H9 (cell line): ENCODE results near the gene GIMAP7. TPM values are rescaled to one million over a fixed set of nuclear protein-coding genes. Genes with fewer than 3 reads are reported as not detected.
"Not testable (repeated sequence)": the region's sequence is repeated elsewhere in the genome, so short reads cannot be mapped to it uniquely, and the experiment has no call there.

ENCODE experiments used
- DNase-seq: peaks from one replicate; pipeline ENCODE4 v3.0.0-alpha.2; 2017
- H2AFZ ChIP-seq: one replicate; pipeline ENCODE4 v1.6.1; 2013; ENCODE audit warnings: mild to moderate bottlenecking, low read length, control low read depth, moderate library complexity
- H2AK5ac ChIP-seq: 2 replicates; pipeline ENCODE4 v1.6.1; 2013; ENCODE audit warnings: low read length, control low read depth, mixed read lengths; ENCODE audit not compliant: insufficient read length
- H2BK120ac ChIP-seq: one replicate; pipeline ENCODE4 v1.6.1; 2013; ENCODE audit warnings: low read depth, mild to moderate bottlenecking, low read length, control low read depth, inconsistent platforms; ENCODE audit not compliant: poor library complexity, severe bottlenecking
- H2BK12ac ChIP-seq: 2 replicates; pipeline ENCODE4 v1.6.1; 2013; ENCODE audit warnings: low read length, control low read depth, mixed read lengths, low read depth; ENCODE audit not compliant: insufficient read length
- H2BK15ac ChIP-seq: 2 replicates; pipeline ENCODE4 v1.6.1; 2013; ENCODE audit warnings: low read depth, low read length, control low read depth
- H2BK20ac ChIP-seq: one replicate; pipeline ENCODE4 v1.6.1; 2013; ENCODE audit warnings: low read depth, mild to moderate bottlenecking, low read length, control low read depth, inconsistent platforms; ENCODE audit not compliant: poor library complexity, severe bottlenecking
- H2BK5ac ChIP-seq: 2 replicates; pipeline ENCODE4 v1.6.1; 2013; ENCODE audit warnings: low read length, control low read depth, mixed read lengths; ENCODE audit not compliant: insufficient read length
- H3K14ac ChIP-seq: 2 replicates; pipeline ENCODE4 v1.6.1; 2013; ENCODE audit warnings: low read length, control low read depth; ENCODE audit not compliant: insufficient read depth
- H3K18ac ChIP-seq: 2 replicates; pipeline ENCODE4 v1.6.1; 2013; ENCODE audit warnings: low read depth, mild to moderate bottlenecking, mixed read lengths, low read length, control low read depth; ENCODE audit not compliant: insufficient read length
- H3K23ac ChIP-seq: 2 replicates; pipeline ENCODE4 v1.6.1; 2013; ENCODE audit warnings: low read length, control low read depth, mixed read lengths, low read depth; ENCODE audit not compliant: insufficient read length
- H3K23me2 ChIP-seq: 2 replicates; pipeline ENCODE4 v1.6.1; 2013; ENCODE audit warnings: low read depth, mild to moderate bottlenecking, mixed read lengths, low read length, control low read depth; ENCODE audit not compliant: insufficient read length, poor library complexity, severe bottlenecking
- H3K27ac ChIP-seq: 2 replicates; pipeline ENCODE4 v1.5.1; 2013; ENCODE audit warnings: low read length, control low read depth, mixed read lengths, low read depth; ENCODE audit not compliant: insufficient read length
- H3K27me3 ChIP-seq: 2 replicates; pipeline ENCODE4 v1.6.1; 2013; ENCODE audit warnings: low read length, control low read depth, inconsistent platforms; ENCODE audit not compliant: insufficient read depth
- H3K4ac ChIP-seq: 2 replicates; pipeline ENCODE4 v1.6.1; 2013; ENCODE audit warnings: low read depth, mild to moderate bottlenecking, control low read depth, inconsistent platforms, low read length, moderate library complexity
- H3K4me1 ChIP-seq: 2 replicates; pipeline ENCODE4 v1.6.1; 2013; ENCODE audit warnings: low read length, control low read depth, inconsistent platforms; ENCODE audit not compliant: insufficient read depth
- H3K4me2 ChIP-seq: 2 replicates; pipeline ENCODE4 v1.6.1; 2013; ENCODE audit warnings: low read length, control low read depth, mixed read lengths; ENCODE audit not compliant: insufficient read length, insufficient read depth
- H3K56ac ChIP-seq: 2 replicates; pipeline ENCODE4 v1.6.1; 2013; ENCODE audit warnings: low read depth, mild to moderate bottlenecking, mixed read lengths, low read length, control low read depth; ENCODE audit not compliant: insufficient read length
- H3K79me1 ChIP-seq: 2 replicates; pipeline ENCODE4 v1.6.1; 2013; ENCODE audit warnings: low read depth, mild to moderate bottlenecking, moderate library complexity, low read length, control low read depth, inconsistent platforms; ENCODE audit not compliant: insufficient read depth, poor library complexity, severe bottlenecking
- H3K79me2 ChIP-seq: 2 replicates; pipeline ENCODE4 v1.6.1; 2013; ENCODE audit warnings: low read length, control low read depth, inconsistent platforms; ENCODE audit not compliant: insufficient read depth
- H3K9ac ChIP-seq: 2 replicates; pipeline ENCODE4 v1.6.1; 2013; ENCODE audit warnings: low read length, control low read depth, mixed read lengths; ENCODE audit not compliant: insufficient read length; ENCODE audit errors: extremely low read depth
- H3K9me3 ChIP-seq: one replicate; pipeline ENCODE4 v1.6.1; 2013; ENCODE audit warnings: low read depth, low read length, inconsistent platforms; ENCODE audit not compliant: control insufficient read depth
- H3T11ph ChIP-seq: one replicate; pipeline ENCODE4 v1.6.1; 2013; ENCODE audit warnings: mild to moderate bottlenecking, low read length, control low read depth, inconsistent platforms
- H4K20me1 ChIP-seq: one replicate; pipeline ENCODE4 v1.6.1; 2013; ENCODE audit not compliant: control insufficient read depth, insufficient read length, insufficient read depth
- H4K5ac ChIP-seq: 2 replicates; pipeline ENCODE4 v1.6.1; 2013; ENCODE audit warnings: low read depth, mild to moderate bottlenecking, mixed read lengths, low read length, control low read depth; ENCODE audit not compliant: insufficient read length
- H4K8ac ChIP-seq: replicated peaks from 2 replicates; pipeline ENCODE4 v1.6.1; 2013; ENCODE audit warnings: low read length, control low read depth, mixed read lengths, low read depth; ENCODE audit not compliant: insufficient read length
- H4K91ac ChIP-seq: 2 replicates; pipeline ENCODE4 v1.6.1; 2013; ENCODE audit warnings: low read depth, mild to moderate bottlenecking, moderate library complexity, mixed read lengths, low read length, control low read depth; ENCODE audit not compliant: insufficient read length
- H3K27ac Mint-ChIP-seq, 3 experiments: 2 replicates in 2 of 3; 3 replicates in 1 of 3; pipeline ENCODE4 v1.8.0; 2020 to 2021; ENCODE audit warnings: mixed read lengths in 3 of 3, mild to moderate bottlenecking in 1 of 3, moderate library complexity in 1 of 3
- H3K27me3 Mint-ChIP-seq: 2 replicates; pipeline ENCODE4 v1.8.0; 2021; ENCODE audit warnings: low read depth, mild to moderate bottlenecking, moderate library complexity, mixed read lengths
- H3K36me3 Mint-ChIP-seq, 3 experiments: 2 replicates in 2 of 3; 3 replicates in 1 of 3; pipeline ENCODE4 v1.8.0; 2020 to 2021; ENCODE audit warnings: low read depth in 3 of 3, mixed read lengths in 3 of 3; ENCODE audit not compliant: insufficient read depth in 1 of 3
- H3K4me1 Mint-ChIP-seq, 2 experiments: 2 replicates each; pipeline ENCODE4 v1.8.0; 2020; ENCODE audit warnings: mixed read lengths in 2 of 2
- H3K4me3 Mint-ChIP-seq, 2 experiments: 2 replicates in 1 of 2; 3 replicates in 1 of 2; pipeline ENCODE4 v1.8.0; 2020 to 2021; ENCODE audit warnings: mild to moderate bottlenecking in 2 of 2, mixed read lengths in 2 of 2, moderate library complexity in 1 of 2
- H3K9me3 Mint-ChIP-seq, 2 experiments: 2 replicates in 1 of 2; 3 replicates in 1 of 2; pipeline ENCODE4 v1.8.0; 2020; ENCODE audit warnings: mild to moderate bottlenecking in 2 of 2, mixed read lengths in 2 of 2, moderate library complexity in 1 of 2
- WGBS: extraction: QIAGEN DNeasy Blood & Tissue Kit; methylation state at CpG from one replicate; pipeline ENCODE4 v1.1.7; 2013; ENCODE audit warnings: missing lambda C conversion rate, low lambda C conversion rate, mixed read lengths; ENCODE audit not compliant: insufficient read length; ENCODE audit errors: extremely low coverage; 5-methylcytosine and 5-hydroxymethylcytosine counted together
- total RNA-seq: library from RNA; stranded (reverse); gene quantifications from 2 replicates; pipeline ENCODE4 v1.2.1, GENCODE V29; 2021
- TF ChIP-seq, protein P1 (sequence below): fragments of 200-600 bp; sonication (generic); conservative IDR thresholded peaks from 3 replicates; pipeline ENCODE4 v1.8.0; 2021; ENCODE audit warnings: antibody characterized with exemption, mild to moderate bottlenecking

GIMAP7 gene
- total RNA-seq, 1 experiment from 2014 or later, result not detected

DNA sequence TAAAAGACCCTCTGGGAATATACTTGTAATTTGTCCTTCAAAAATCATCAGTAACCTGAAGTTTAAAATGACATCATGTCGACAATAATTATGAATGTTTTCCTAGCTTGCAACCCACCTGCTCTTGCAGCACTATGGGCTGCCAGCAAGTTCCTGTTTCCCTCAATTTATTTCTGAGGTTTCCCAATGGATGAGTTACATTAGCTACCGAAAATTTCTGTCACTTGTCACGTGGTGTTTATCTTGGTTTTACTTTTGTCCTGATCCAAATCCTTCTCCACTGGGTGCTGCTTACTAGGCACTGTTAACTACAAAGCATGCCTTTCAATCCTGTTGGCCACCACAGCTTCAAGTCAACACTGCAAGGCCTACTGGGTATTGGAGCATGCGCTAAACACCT lies 32.8 kb upstream of the GIMAP7 start:
- H3K79me1 ChIP-seq, result no peaks in the 10 kb centered on the region
- H3K79me2 ChIP-seq, result no peaks in the 10 kb centered on the region
- no peaks in the 10 kb centered on the region for H3K36me3 Mint-ChIP-seq
- H3K27me3 ChIP-seq, result no peaks in the 10 kb centered on the region; the same call in 1 of the 2 replicates
- no peak overlapping the region for H3K56ac ChIP-seq
- no peaks in the 10 kb centered on the region for H3K9me3 Mint-ChIP-seq
- no peak overlapping the region for H3T11ph ChIP-seq
- no peak overlapping the region for H3K4me3 Mint-ChIP-seq
- TF ChIP-seq, protein P1, sequence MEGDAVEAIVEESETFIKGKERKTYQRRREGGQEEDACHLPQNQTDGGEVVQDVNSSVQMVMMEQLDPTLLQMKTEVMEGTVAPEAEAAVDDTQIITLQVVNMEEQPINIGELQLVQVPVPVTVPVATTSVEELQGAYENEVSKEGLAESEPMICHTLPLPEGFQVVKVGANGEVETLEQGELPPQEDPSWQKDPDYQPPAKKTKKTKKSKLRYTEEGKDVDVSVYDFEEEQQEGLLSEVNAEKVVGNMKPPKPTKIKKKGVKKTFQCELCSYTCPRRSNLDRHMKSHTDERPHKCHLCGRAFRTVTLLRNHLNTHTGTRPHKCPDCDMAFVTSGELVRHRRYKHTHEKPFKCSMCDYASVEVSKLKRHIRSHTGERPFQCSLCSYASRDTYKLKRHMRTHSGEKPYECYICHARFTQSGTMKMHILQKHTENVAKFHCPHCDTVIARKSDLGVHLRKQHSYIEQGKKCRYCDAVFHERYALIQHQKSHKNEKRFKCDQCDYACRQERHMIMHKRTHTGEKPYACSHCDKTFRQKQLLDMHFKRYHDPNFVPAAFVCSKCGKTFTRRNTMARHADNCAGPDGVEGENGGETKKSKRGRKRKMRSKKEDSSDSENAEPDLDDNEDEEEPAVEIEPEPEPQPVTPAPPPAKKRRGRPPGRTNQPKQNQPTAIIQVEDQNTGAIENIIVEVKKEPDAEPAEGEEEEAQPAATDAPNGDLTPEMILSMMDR, result no peak
- no peak overlapping the region for H4K91ac ChIP-seq
- no peak overlapping the region for H3K4ac ChIP-seq
- H2BK120ac ChIP-seq, result no peak overlapping the region
- H2AFZ ChIP-seq, result no peak overlapping the region
- no peak overlapping the region for H4K8ac ChIP-seq
- peaks cover 6 to 10% of the 10 kb centered on the region in 2 experiments for H3K4me1 Mint-ChIP-seq
- no peak overlapping the region for H3K27ac ChIP-seq
- H3K18ac ChIP-seq, result no peak overlapping the region
- no peak overlapping the region for H3K14ac ChIP-seq
- H3K9ac ChIP-seq, result no peak overlapping the region
- H3K4me1 ChIP-seq, result no peaks in the 10 kb centered on the region
- no peak overlapping the region for H2BK5ac ChIP-seq
- no peaks in the 10 kb centered on the region for H3K9me3 ChIP-seq
- no peak overlapping the region for H4K5ac ChIP-seq
- peaks cover 72% of the 10 kb centered on the region for H3K27me3 Mint-ChIP-seq
- H3K23ac ChIP-seq, result no peak overlapping the region
- no peaks in the 10 kb centered on the region for H4K20me1 ChIP-seq
- H2BK15ac ChIP-seq, result no peak overlapping the region
- no peak overlapping the region for H3K27ac Mint-ChIP-seq
- WGBS, result no CpG with 5 or more reads among the region's 4 CpGs
- DNase-seq, result no peak
- H3K23me2 ChIP-seq, result no peaks in the 10 kb centered on the region
- no peak overlapping the region for H2BK20ac ChIP-seq
- H3K4me2 ChIP-seq, result no peak overlapping the region
- H2AK5ac ChIP-seq, result no peak overlapping the region
- no peak overlapping the region for H2BK12ac ChIP-seq

DNA sequence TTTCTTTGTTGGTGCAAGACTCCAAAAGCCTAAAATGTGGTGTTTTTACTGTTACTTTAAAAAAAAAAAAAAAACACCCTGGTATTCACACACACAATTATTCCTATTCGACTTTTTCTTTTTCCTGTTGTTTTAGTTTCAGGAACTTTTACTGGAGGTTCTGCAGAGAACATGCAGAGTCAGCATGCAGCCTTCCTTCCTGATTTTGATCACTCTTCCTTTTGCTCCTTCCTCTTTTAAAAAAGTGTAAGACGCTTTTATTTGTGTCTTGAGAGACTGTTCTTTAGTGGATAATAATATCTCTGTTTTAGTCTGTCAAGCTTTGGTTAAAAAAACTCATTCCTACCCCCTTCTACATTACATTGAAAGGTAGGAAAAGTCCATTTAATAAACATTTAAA lies 31.2 kb upstream of the GIMAP7 start:
- not testable (repeated sequence) for H3K23ac ChIP-seq, H3K14ac ChIP-seq, H3K9me3 ChIP-seq, H3K9ac ChIP-seq, H3K4me1 Mint-ChIP-seq, H3K27ac ChIP-seq, H2BK15ac ChIP-seq, H2BK20ac ChIP-seq, H4K20me1 ChIP-seq, H3K79me1 ChIP-seq, H3K36me3 Mint-ChIP-seq, H4K8ac ChIP-seq, H2AK5ac ChIP-seq, H3T11ph ChIP-seq, H3K4ac ChIP-seq, H3K27me3 ChIP-seq, H3K4me2 ChIP-seq, H4K91ac ChIP-seq, H3K27ac Mint-ChIP-seq, H2BK5ac ChIP-seq, H4K5ac ChIP-seq, H3K18ac ChIP-seq, H3K9me3 Mint-ChIP-seq, H3K56ac ChIP-seq, DNase-seq, H3K4me1 ChIP-seq, H3K4me3 Mint-ChIP-seq, H2AFZ ChIP-seq, H3K79me2 ChIP-seq, H2BK12ac ChIP-seq, H3K23me2 ChIP-seq, H2BK120ac ChIP-seq
- H3K27me3 Mint-ChIP-seq, result peaks cover 63% of the 10 kb centered on the region
- WGBS, result no CpG with 5 or more reads among the region's 2 CpGs
